ENCODE results near the gene ARL5C.
A peak's percentile ranks its signal among the peaks of the same experiment; 100 is the strongest.

The ARL5C gene

DNA sequence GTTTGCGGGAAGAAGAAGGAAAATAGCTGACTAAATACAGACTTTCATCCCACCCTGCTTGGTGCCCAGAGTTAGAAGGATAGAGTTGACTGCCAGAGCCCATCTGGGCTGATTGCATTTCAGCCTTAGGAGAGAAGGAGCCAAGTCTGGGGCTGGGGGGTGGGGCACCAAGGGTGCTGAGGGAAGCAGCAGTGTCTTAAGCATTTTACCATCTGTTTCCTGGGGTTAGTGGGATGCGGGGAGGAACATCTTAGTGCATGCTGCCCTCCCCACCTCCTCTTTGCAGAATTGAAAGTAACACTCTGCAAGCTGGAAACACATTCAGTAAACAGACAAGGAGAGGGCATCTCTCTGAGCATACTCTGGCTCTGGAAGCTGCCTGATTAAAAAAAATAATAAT, 1.5 kb upstream of the ARL5C start:
- Histone ChIP-seq H2BK5ac (ENCODE audit: low read depth, low read length, poor library complexity) (no peak overlapping the region), H3K79me2 (ENCODE audit: control insufficient read depth, insufficient read depth, low read length, poor library complexity) (peaks cover 3% of the 10 kb centered on the region), H3K27ac (ENCODE audit: low read depth, low read length) (no peak overlapping the region), H3K18ac (ENCODE audit: low read length) (no peak overlapping the region), H3K9me3 (ENCODE audit: insufficient read depth, low read depth, low read length) (no peaks in the 10 kb centered on the region), H3K4ac (ENCODE audit: low read depth, low read length) (no peak overlapping the region), H4K8ac (ENCODE audit: low read depth, low read length) (no peak overlapping the region), H3K27me3 (ENCODE audit: insufficient read depth, low read length) (peaks cover 9% of the 10 kb centered on the region), H2BK120ac (ENCODE audit: insufficient read depth, low read length, poor library complexity) (no peak overlapping the region), H3K36me3 (ENCODE audit: control insufficient read depth in 1 of 2, insufficient read depth in 2 of 2, low read length in 2 of 2) (no peaks in the 10 kb centered on the region), H2BK12ac (ENCODE audit: low read length) (no peak overlapping the region), H3K4me1 (ENCODE audit: control insufficient read depth in 1 of 2, insufficient read depth in 2 of 2, low read length in 2 of 2) (peaks cover 17 to 19% of the 10 kb centered on the region in 2 experiments), H3K79me1 (ENCODE audit: low read length) (peaks cover 4% of the 10 kb centered on the region), H3K23ac (ENCODE audit: low read length) (no peak overlapping the region), H2AFZ (ENCODE audit: insufficient read depth, low read length, poor library complexity) (no peak overlapping the region), H3K14ac (ENCODE audit: low read length) (no peak overlapping the region), H3K9ac (ENCODE audit: low read length) (no peak overlapping the region), H4K12ac (ENCODE audit: low read depth, low read length) (no peak overlapping the region), H3K4me3 (ENCODE audit: low read depth, low read length) (no peak overlapping the region), H2AK5ac (ENCODE audit: low read length) (no peak overlapping the region), H4K91ac (ENCODE audit: low read depth, low read length) (no peak overlapping the region), H3K4me2 (ENCODE audit: low read length) (no peak overlapping the region)
- no CpG with 5 or more reads among the region's 2 CpGs for WGBS (ENCODE audit: extremely low coverage, insufficient coverage, insufficient read length)
- no peak for DNase-seq

DNA sequence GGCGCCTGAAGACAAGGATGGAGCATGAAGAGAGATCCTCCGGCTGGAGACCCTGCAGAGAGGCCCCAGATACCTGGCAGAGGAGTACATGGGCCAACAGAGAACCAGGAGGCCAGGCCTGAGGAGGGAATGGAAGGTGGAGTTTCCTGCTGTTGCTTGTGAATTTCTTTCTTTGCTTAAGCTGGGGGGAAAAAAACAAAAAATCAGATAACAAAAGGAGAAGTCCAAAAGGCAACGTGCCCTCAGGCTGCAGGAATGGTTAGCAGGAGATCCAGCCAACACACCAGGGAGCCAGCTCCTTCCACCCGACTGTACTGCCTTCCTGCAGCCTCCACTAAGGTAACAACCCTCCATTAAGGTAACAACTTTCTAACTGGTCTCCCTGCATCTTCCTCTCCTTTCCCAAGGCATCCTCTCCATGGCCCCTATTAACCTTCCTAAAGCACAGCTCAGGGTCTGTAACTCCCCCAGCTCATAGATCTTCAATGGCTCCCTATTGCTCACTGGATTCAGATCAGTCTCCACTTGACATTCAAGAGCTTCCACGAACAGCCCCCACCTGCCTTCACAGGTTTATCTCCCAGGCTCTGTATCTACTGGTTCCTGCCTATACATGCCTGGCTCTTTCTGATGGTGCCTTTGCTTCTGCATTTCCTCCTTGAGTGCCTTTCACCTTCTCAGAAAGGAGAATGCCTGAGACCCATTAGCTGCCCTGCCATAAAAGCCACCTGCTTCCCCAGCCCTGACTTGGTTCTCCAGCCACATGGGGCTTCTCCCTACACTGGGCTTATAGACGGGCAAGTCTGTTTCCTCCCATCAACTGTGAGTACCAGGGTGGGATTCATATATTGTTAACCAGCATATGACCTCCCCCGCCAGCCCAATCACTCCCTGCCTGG, 725 bp upstream of the ARL5C start:
- Histone ChIP-seq H4K12ac (ENCODE audit: low read depth, low read length) (no peak overlapping the region), H3K36me3 (ENCODE audit: control insufficient read depth in 1 of 2, insufficient read depth in 2 of 2, low read length in 2 of 2) (no peaks in the 10 kb centered on the region), H3K4me2 (ENCODE audit: low read length) (no peak overlapping the region), H4K8ac (ENCODE audit: low read depth, low read length) (no peak overlapping the region), H3K9ac (ENCODE audit: low read length) (no peak overlapping the region), H3K79me2 (ENCODE audit: control insufficient read depth, insufficient read depth, low read length, poor library complexity) (peaks cover 3% of the 10 kb centered on the region), H2AFZ (ENCODE audit: insufficient read depth, low read length, poor library complexity) (no peak overlapping the region), H3K23ac (ENCODE audit: low read length) (no peak overlapping the region), H4K91ac (ENCODE audit: low read depth, low read length) (no peak overlapping the region), H3K79me1 (ENCODE audit: low read length) (peaks cover 4% of the 10 kb centered on the region), H3K4ac (ENCODE audit: low read depth, low read length) (no peak overlapping the region), H3K27me3 (ENCODE audit: insufficient read depth, low read length) (peaks cover 9% of the 10 kb centered on the region), H3K14ac (ENCODE audit: low read length) (no peak overlapping the region), H3K18ac (ENCODE audit: low read length) (no peak overlapping the region), H2AK5ac (ENCODE audit: low read length) (no peak overlapping the region), H3K4me3 (ENCODE audit: low read depth, low read length) (no peak overlapping the region), H3K27ac (ENCODE audit: low read depth, low read length) (no peak overlapping the region), H2BK120ac (ENCODE audit: insufficient read depth, low read length, poor library complexity) (no peak overlapping the region), H2BK12ac (ENCODE audit: low read length) (no peak overlapping the region), H2BK5ac (ENCODE audit: low read depth, low read length, poor library complexity) (no peak overlapping the region), H3K9me3 (ENCODE audit: insufficient read depth, low read depth, low read length) (no peaks in the 10 kb centered on the region), H3K4me1 (ENCODE audit: control insufficient read depth in 1 of 2, insufficient read depth in 2 of 2, low read length in 2 of 2) (peaks cover 17 to 19% of the 10 kb centered on the region in 2 experiments)
- no CpG with 5 or more reads among the region's 7 CpGs for WGBS (ENCODE audit: extremely low coverage, insufficient coverage, insufficient read length)
- DNase-seq: no peak

DNA sequence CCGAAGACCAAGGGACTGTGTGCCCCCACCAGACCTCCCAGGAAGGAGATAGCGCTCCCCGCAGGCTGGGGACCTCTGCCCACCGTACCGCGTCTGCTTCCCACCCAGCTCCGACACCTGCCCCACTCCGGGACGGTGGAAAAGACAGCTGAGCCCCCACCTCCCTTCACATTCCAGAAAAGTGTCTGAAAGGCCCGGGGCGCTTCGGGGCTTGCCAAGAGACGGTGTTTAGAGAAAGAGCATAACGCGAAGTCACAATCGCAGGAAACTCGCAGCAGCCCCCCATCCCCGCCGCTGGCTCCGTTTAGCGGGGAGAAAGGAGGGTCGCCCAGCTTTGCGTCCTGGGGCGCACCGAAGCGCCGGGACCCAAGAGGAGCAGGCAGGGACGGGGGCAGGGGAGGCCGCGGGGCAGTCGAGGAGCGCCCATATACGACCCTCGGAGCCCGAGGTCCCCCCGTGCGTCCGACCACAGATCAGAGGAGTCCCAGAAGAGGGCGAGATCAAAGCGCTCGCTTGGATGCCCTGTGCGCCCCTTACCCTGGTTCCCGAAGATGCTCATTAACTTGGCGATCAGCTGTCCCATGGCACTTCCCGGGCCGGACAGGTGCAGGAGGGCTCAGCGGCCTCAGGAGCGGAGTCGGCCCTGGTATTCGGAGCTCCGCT, 652 bp downstream of the ARL5C start:
- WGBS (ENCODE audit: extremely low coverage, insufficient coverage, insufficient read length): no CpG with 5 or more reads among the region's 51 CpGs
- no peaks in the 10 kb centered on the region for H3K36me3 ChIP-seq (ENCODE audit: control insufficient read depth in 1 of 2, insufficient read depth in 2 of 2, low read length in 2 of 2)
- H3K27ac ChIP-seq (ENCODE audit: low read depth, low read length): no peak overlapping the region
- H3K79me2 ChIP-seq (ENCODE audit: control insufficient read depth, insufficient read depth, low read length, poor library complexity): peaks cover 3% of the 10 kb centered on the region
- H3K18ac ChIP-seq (ENCODE audit: low read length): peak overlapping the region; percentile 50
- peak overlapping the region; percentile 68 for H3K4me3 ChIP-seq (ENCODE audit: low read depth, low read length)
- H4K91ac ChIP-seq (ENCODE audit: low read depth, low read length): peak overlapping the region; percentile 64
- H2AK5ac ChIP-seq (ENCODE audit: low read length): no peak overlapping the region
- H2BK120ac ChIP-seq (ENCODE audit: insufficient read depth, low read length, poor library complexity): no peak overlapping the region
- H4K12ac ChIP-seq (ENCODE audit: low read depth, low read length): no peak overlapping the region
- peaks cover 17 to 19% of the 10 kb centered on the region in 2 experiments for H3K4me1 ChIP-seq (ENCODE audit: control insufficient read depth in 1 of 2, insufficient read depth in 2 of 2, low read length in 2 of 2)
- H2AFZ ChIP-seq (ENCODE audit: insufficient read depth, low read length, poor library complexity): peak overlapping the region; percentile 88
- peak overlapping the region; percentile 90 for H3K4me2 ChIP-seq (ENCODE audit: low read length)
- H4K8ac ChIP-seq (ENCODE audit: low read depth, low read length): peak overlapping the region; percentile 81
- H2BK12ac ChIP-seq (ENCODE audit: low read length): no peak overlapping the region
- peak overlapping the region; percentile 49 for H3K14ac ChIP-seq (ENCODE audit: low read length)
- peaks cover 4% of the 10 kb centered on the region for H3K79me1 ChIP-seq (ENCODE audit: low read length)
- DNase-seq: no peak
- peak overlapping the region; percentile 11 for H3K9ac ChIP-seq (ENCODE audit: low read length)
- H2BK5ac ChIP-seq (ENCODE audit: low read depth, low read length, poor library complexity): no peak overlapping the region
- peaks cover 9% of the 10 kb centered on the region for H3K27me3 ChIP-seq (ENCODE audit: insufficient read depth, low read length)
- no peak overlapping the region for H3K23ac ChIP-seq (ENCODE audit: low read length)
- no peak overlapping the region for H3K4ac ChIP-seq (ENCODE audit: low read depth, low read length)
- no peaks in the 10 kb centered on the region for H3K9me3 ChIP-seq (ENCODE audit: insufficient read depth, low read depth, low read length)

DNA sequence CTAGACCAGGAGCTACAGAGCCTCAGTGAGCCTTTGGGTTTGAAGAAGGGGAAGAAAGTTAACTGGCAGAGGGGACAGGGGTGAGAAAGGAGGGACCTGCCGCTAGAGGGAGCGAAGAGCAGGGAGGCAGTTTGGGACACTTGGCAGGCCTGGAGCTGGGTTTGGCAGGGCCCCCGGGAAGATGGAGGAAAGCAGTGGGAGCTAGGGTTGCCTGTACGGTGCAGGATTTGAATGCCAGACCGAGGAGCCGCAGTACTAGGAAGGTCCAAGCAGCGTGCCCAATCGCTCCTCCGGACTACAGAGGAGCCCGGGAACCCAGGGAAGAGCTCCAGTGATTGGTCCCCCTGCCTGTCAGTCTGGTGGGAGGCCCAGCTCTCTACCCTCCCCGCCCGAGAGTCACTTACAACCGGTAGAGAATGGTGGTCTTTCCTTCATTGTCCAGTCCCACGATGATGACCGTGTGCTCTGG, 1.3 kb downstream of the ARL5C start:
- no CpG with 5 or more reads among the region's 15 CpGs for WGBS (ENCODE audit: extremely low coverage, insufficient coverage, insufficient read length)

More for the DNA sequence above, 1.3 kb downstream of the ARL5C start:
- Histone ChIP-seq H3K4me1 (ENCODE audit: control insufficient read depth in 1 of 2, insufficient read depth in 2 of 2, low read length in 2 of 2) (peaks cover 17 to 19% of the 10 kb centered on the region in 2 experiments), H3K27ac (ENCODE audit: low read depth, low read length) (no peak overlapping the region), H3K79me2 (ENCODE audit: control insufficient read depth, insufficient read depth, low read length, poor library complexity) (peaks cover 3% of the 10 kb centered on the region), H3K27me3 (ENCODE audit: insufficient read depth, low read length) (peaks cover 9% of the 10 kb centered on the region), H3K4me3 (ENCODE audit: low read depth, low read length) (peak overlapping the region; percentile 68), H3K79me1 (ENCODE audit: low read length) (peaks cover 4% of the 10 kb centered on the region), H3K36me3 (ENCODE audit: control insufficient read depth in 1 of 2, insufficient read depth in 2 of 2, low read length in 2 of 2) (no peaks in the 10 kb centered on the region), H3K9ac (ENCODE audit: low read length) (peak overlapping the region; percentile 11), H3K14ac (ENCODE audit: low read length) (peak overlapping the region; percentile 49), H4K12ac (ENCODE audit: low read depth, low read length) (no peak overlapping the region), H2AK5ac (ENCODE audit: low read length) (no peak overlapping the region), H4K91ac (ENCODE audit: low read depth, low read length) (peak overlapping the region; percentile 64), H2BK12ac (ENCODE audit: low read length) (no peak overlapping the region), H3K9me3 (ENCODE audit: insufficient read depth, low read depth, low read length) (no peaks in the 10 kb centered on the region), H4K8ac (ENCODE audit: low read depth, low read length) (peak overlapping the region; percentile 81), H2BK5ac (ENCODE audit: low read depth, low read length, poor library complexity) (no peak overlapping the region), H3K23ac (ENCODE audit: low read length) (no peak overlapping the region), H3K4ac (ENCODE audit: low read depth, low read length) (no peak overlapping the region), H3K18ac (ENCODE audit: low read length) (peak overlapping the region; percentile 50), H2AFZ (ENCODE audit: insufficient read depth, low read length, poor library complexity) (peak overlapping the region; percentile 88), H3K4me2 (ENCODE audit: low read length) (peak overlapping the region; percentile 90), H2BK120ac (ENCODE audit: insufficient read depth, low read length, poor library complexity) (no peak overlapping the region)
- peak; percentile 54 to 69 for DNase-seq
